Measurements from ENCODE around the gene SYNE2. TPM values are rescaled to one million over a fixed set of nuclear protein-coding genes. Genes with fewer than 3 reads are reported as not detected.

Gene SYNE2
- total RNA-seq, 1 donor from 2014 or later = 518 TPM

GRCh38 chr14:64060648-64061096, 207.9 kb downstream of the SYNE2 start:
- no peaks in the 10 kb centered on the region for H3K4me1 ChIP-seq
- peaks cover 0 to 23% of the 10 kb centered on the region in 2 donors for H3K36me3 ChIP-seq
- DNase-seq (ENCODE audit: low spot score in 2 of 2) = no peak
- H3K27ac ChIP-seq = no peak overlapping the region
- H3K9me3 ChIP-seq = no peaks in the 10 kb centered on the region
- H3K27me3 ChIP-seq = no peaks in the 10 kb centered on the region
- intact Hi-C loops (cut with DNase I) = no loop called here
- TF ChIP-seq CTCF (IDR thresholded peaks at IDR 0.05) = peak; percentile 11 to 19 (median 19)
- H3K4me3 ChIP-seq = no peak overlapping the region

GRCh38 chr14:64061115-64061514, 208.3 kb downstream of the SYNE2 start:
- intact Hi-C loops (cut with DNase I) = no loop called here
- DNase-seq (ENCODE audit: low spot score in 2 of 2) = no peak
- no peak overlapping the region for H3K27ac ChIP-seq
- no peak for TF ChIP-seq CTCF (IDR thresholded peaks at IDR 0.05)
- H3K4me1 ChIP-seq = no peaks in the 10 kb centered on the region
- peaks cover 0 to 26% of the 10 kb centered on the region in 2 donors for H3K36me3 ChIP-seq
- H3K4me3 ChIP-seq = no peak overlapping the region
- H3K27me3 ChIP-seq = no peaks in the 10 kb centered on the region
- H3K9me3 ChIP-seq = no peaks in the 10 kb centered on the region

GRCh38 chr14:64061706-64062105, 208.9 kb downstream of the SYNE2 start:
- TF ChIP-seq CTCF (IDR thresholded peaks at IDR 0.05) = no peak
- intact Hi-C loops (cut with DNase I) = no loop called here
- H3K9me3 ChIP-seq = no peaks in the 10 kb centered on the region
- no peak for DNase-seq (ENCODE audit: low spot score in 2 of 2)
- H3K4me3 ChIP-seq = no peak overlapping the region
- H3K27me3 ChIP-seq = no peaks in the 10 kb centered on the region
- no peaks in the 10 kb centered on the region for H3K4me1 ChIP-seq
- H3K36me3 ChIP-seq = peaks cover 0 to 32% of the 10 kb centered on the region in 2 donors
- H3K27ac ChIP-seq = no peak overlapping the region

- no peak for DNase-seq (ENCODE audit: low spot score in 2 of 2)
- intact Hi-C loops (cut with DNase I) = no loop called here
- Histone ChIP-seq H3K36me3 (peaks cover 0 to 28% of the 10 kb centered on the region in 2 donors), H3K9me3 (no peaks in the 10 kb centered on the region), H3K27ac (no peak overlapping the region), H3K4me1 (no peaks in the 10 kb centered on the region), H3K27me3 (no peaks in the 10 kb centered on the region), H3K4me3 (no peak overlapping the region)
- no peak for TF ChIP-seq CTCF (IDR thresholded peaks at IDR 0.05)
These were observed 209.7 kb downstream of the SYNE2 start for GRCh38 chr14:64062381-64063115.

GRCh38 chr14:64064447-64064846, 211.6 kb downstream of the SYNE2 start:
- H3K4me3 ChIP-seq = no peak overlapping the region
- peaks cover 3 to 36% of the 10 kb centered on the region in 2 donors for H3K36me3 ChIP-seq
- TF ChIP-seq CTCF (IDR thresholded peaks at IDR 0.05) = no peak
- no peaks in the 10 kb centered on the region for H3K4me1 ChIP-seq
- no peaks in the 10 kb centered on the region for H3K9me3 ChIP-seq
- DNase-seq (ENCODE audit: low spot score in 2 of 2) = no peak
- intact Hi-C loops (cut with DNase I) = no loop called here
- no peak overlapping the region for H3K27ac ChIP-seq
- no peaks in the 10 kb centered on the region for H3K27me3 ChIP-seq

All from ascending aorta (tissue), 2 donors.